Kidney (tissue), 14 donors: Measurements from ENCODE around the gene VWF. TPM values are rescaled to one million over a fixed set of nuclear protein-coding genes. Genes with fewer than 3 reads are reported as not detected.

ENCODE experiments used
- DNase-seq, 5 donors: peaks; one replicate each; pipeline ENCODE4 v3.0.0-alpha.2; 2013 to 2020
- FAIRE-seq: peaks from 2 replicates; lab custom pipeline; 2012; peaks lifted over from hg19 to GRCh38; lab: Jason Lieb, UNC
- H3K27ac ChIP-seq, 2 donors: one replicate each; pipeline ENCODE4 v1.7.0; 2013; ENCODE audit warnings: low read depth in 2 of 2, low read length in 2 of 2, inconsistent platforms in 1 of 2
- H3K27me3 ChIP-seq: one replicate; pipeline ENCODE4 v1.7.1; 2013; ENCODE audit warnings: low read length, inconsistent platforms; ENCODE audit not compliant: control insufficient read depth, insufficient read depth
- H3K36me3 ChIP-seq, 3 donors: one replicate each; pipeline versions ENCODE4 v1.7.0 to v1.7.1; 2013; ENCODE audit warnings: low read length in 3 of 3, control low read depth in 1 of 3, inconsistent platforms in 1 of 3; ENCODE audit not compliant: insufficient read depth in 3 of 3, control insufficient read depth in 2 of 3
- H3K4me1 ChIP-seq, 3 donors: one replicate each; pipeline versions ENCODE4 v1.7.0 to v1.7.1; 2013; ENCODE audit warnings: low read length in 3 of 3, inconsistent platforms in 1 of 3, low read depth in 1 of 3; ENCODE audit not compliant: control insufficient read depth in 2 of 3, insufficient read depth in 2 of 3
- H3K4me3 ChIP-seq, 3 donors: one replicate each; pipeline versions ENCODE4 v1.7.0 to v1.8.1; 2013; ENCODE audit warnings: low read length in 3 of 3, control low read depth in 1 of 3, inconsistent platforms in 1 of 3
- H3K9ac ChIP-seq, 3 donors: one replicate each; pipeline versions ENCODE4 v1.7.0 to v1.7.1; 2013; ENCODE audit warnings: low read length in 3 of 3, control low read depth in 1 of 3, inconsistent platforms in 1 of 3
- H3K9me3 ChIP-seq, 3 donors: one replicate each; pipeline versions ENCODE4 v1.7.0 to v1.7.1; 2013; ENCODE audit warnings: low read length in 3 of 3, control low read depth in 1 of 3, inconsistent platforms in 1 of 3; ENCODE audit not compliant: control insufficient read depth in 2 of 3, insufficient read depth in 1 of 3
- intact Hi-C: fragments of 100-400 bp; cut with DNase I; formaldehyde crosslinking; loops from one replicate; pipeline ENCODE4 v1.11.1; 2022
- polyA plus RNA-seq: library from polyadenylated mRNA; stranded (reverse); fragments of 350-450 nt; fragmentation: Illumina TruSeq; extraction: RNeasy Lipid Tissue Mini Kit (QIAGEN cat#74804); gene quantifications from one replicate; pipeline ENCODE4 v1.2.3, GENCODE V29; 2014; ENCODE audit warnings: low read depth, low replicate concordance; ENCODE audit not compliant: insufficient read depth
- total RNA-seq: library from RNA; stranded (reverse); fragmentation: NEBNext Ultra II Directional; extraction: Animal tissue kit (Norgen Biotek cat#: 25700); gene quantifications from one replicate; pipeline ENCODE4 v1.2.1, GENCODE V29; 2021
- TF ChIP-seq, protein P1 (sequence below): IDR thresholded peaks from 3 replicates; pipeline ENCODE4 v1.5.1; 2012; ENCODE audit warnings: mild to moderate bottlenecking, moderate library complexity, borderline replicate concordance; ENCODE audit not compliant: insufficient read depth; ENCODE audit errors: extremely low read depth
- donor health status: control.
- donor health status: control.
- donor health status: control.
- donor health status: control.
- donor health status: control.
- donor health status: DM: yes; HTN: yes; CAD: no.
- donor health status: Normal renal cell carcinoma (clear cell type).

Gene VWF
- total and polyA plus RNA-seq, 2 donors from 2014 or later = 9.6 to 183 TPM

DNA sequence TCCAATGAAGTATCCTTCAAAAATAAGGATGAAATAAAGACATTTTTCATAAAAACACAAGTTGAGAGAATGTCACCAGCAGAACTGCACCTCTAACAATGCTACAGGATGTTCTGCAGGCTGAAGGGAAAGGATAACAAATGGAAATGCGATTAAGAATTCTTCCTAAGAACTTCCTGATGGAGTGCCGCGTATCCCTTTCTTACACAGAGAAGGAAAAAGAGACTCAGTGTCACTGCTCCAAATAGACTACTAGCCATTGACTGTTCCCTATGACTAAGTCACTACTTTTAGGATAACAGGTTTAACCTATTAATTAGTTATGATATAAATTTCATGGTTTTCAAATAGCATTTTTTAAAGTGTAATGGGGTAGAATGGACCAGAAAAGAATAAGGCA is 182.6 kb downstream of the VWF start:
- intact Hi-C loops = no loop called here
- H3K4me3 ChIP-seq = no peak overlapping the region

DNA sequence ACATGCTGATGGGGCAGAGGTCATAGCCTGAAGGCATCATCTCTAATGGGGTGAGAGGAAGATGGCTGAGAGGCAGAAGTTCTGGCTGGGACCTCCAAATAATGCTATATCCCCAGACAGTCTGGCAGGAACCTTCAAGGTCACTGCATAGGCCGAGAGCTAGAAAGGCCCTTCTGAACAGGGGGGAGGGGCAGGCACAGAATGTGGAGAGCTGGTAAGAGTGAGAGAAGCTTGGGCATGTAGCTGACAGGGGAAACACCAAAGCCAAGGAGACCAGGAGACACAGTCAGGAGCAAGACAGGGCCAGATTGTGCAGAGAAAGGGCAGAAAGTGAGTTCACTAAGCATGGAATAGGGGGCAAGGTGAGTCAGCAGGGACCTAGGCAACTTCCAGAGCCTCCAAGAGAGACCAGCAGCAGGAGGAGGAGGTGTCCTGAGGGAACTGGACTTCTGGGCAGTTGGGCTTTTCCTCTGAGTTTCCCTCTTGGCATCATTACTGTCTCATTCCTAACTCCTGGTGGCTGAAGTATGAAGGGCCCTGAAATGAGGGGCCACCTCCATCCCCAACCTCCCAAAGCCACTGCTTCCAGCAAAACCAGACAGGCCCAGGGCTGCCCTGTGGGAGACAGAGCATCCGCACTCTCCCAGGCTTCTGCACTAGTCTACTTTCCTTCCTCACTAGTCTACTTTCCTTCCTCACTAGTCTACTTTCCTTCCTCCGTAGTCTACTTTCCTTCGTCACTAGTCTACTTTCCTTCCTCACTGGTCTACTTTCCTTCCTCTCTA is 196.5 kb downstream of the VWF start:
- no peak overlapping the region for H3K9ac ChIP-seq
- intact Hi-C loops = no loop called here
- H3K4me1 ChIP-seq = no peaks in the 10 kb centered on the region
- no peak overlapping the region for H3K4me3 ChIP-seq
- H3K27ac ChIP-seq = no peak overlapping the region
- H3K9me3 ChIP-seq = no peaks in the 10 kb centered on the region
- DNase-seq (no peak), FAIRE-seq (no peak)
- TF ChIP-seq, protein P1, sequence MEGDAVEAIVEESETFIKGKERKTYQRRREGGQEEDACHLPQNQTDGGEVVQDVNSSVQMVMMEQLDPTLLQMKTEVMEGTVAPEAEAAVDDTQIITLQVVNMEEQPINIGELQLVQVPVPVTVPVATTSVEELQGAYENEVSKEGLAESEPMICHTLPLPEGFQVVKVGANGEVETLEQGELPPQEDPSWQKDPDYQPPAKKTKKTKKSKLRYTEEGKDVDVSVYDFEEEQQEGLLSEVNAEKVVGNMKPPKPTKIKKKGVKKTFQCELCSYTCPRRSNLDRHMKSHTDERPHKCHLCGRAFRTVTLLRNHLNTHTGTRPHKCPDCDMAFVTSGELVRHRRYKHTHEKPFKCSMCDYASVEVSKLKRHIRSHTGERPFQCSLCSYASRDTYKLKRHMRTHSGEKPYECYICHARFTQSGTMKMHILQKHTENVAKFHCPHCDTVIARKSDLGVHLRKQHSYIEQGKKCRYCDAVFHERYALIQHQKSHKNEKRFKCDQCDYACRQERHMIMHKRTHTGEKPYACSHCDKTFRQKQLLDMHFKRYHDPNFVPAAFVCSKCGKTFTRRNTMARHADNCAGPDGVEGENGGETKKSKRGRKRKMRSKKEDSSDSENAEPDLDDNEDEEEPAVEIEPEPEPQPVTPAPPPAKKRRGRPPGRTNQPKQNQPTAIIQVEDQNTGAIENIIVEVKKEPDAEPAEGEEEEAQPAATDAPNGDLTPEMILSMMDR = no peak
- H3K27me3 ChIP-seq = no peaks in the 10 kb centered on the region
- no peaks in the 10 kb centered on the region for H3K36me3 ChIP-seq

More for the DNA sequence above, 182.6 kb downstream of the VWF start:
- Histone ChIP-seq H3K4me1 (peaks cover 0 to 3% (median 3%) of the 10 kb centered on the region in 3 donors), H3K27ac (no peak overlapping the region), H3K9ac (no peak overlapping the region), H3K27me3 (peaks cover 5% of the 10 kb centered on the region), H3K9me3 (no peaks in the 10 kb centered on the region), H3K36me3 (no peaks in the 10 kb centered on the region)
- FAIRE-seq (no peak), DNase-seq (no peak)
- TF ChIP-seq, protein P1 = no peak

DNA sequence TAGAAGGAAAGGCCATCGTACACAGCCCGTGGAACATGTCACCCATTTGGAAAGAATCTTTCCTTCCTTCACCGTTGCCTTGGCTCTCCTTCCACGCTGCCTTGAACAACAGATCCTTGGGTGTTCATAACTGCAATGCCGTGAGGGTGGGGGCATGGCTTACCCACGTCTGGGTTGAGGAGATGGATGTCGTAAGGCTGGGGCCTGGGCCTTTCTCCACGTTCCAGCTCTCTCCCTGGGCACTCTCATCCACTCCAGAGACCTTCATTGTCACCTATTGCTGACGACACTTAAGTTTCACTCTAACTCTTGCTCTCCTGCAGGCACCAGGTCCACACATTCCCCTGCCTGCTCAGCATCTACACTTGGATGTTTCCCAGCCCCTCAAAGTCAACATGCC is 198.8 kb downstream of the VWF start:
- H3K27me3 ChIP-seq = no peaks in the 10 kb centered on the region

More for the DNA sequence above, 198.8 kb downstream of the VWF start:
- no peaks in the 10 kb centered on the region for H3K9me3 ChIP-seq
- H3K4me1 ChIP-seq = no peaks in the 10 kb centered on the region
- DNase-seq (no peak), FAIRE-seq (no peak)
- no peak overlapping the region for H3K9ac ChIP-seq
- no peak overlapping the region for H3K4me3 ChIP-seq
- intact Hi-C loops = no loop called here
- TF ChIP-seq, protein P1 = no peak
- no peak overlapping the region for H3K27ac ChIP-seq
- no peaks in the 10 kb centered on the region for H3K36me3 ChIP-seq
